AG10803 (cell line): ENCODE measurements around the gene SPACA5B.
"Not testable (repeated sequence)": the region's sequence is repeated elsewhere in the genome, so short reads cannot be mapped to it uniquely, and the experiment has no call there.

Experiments
- DNase-seq: peaks from one replicate; pipeline ENCODE4 v3.0.0; 2010; ENCODE audit warnings: low read depth
- H3K4me3 ChIP-seq: 2 replicates; pipeline ENCODE4 v1.5.1; 2011; ENCODE audit warnings: mild to moderate bottlenecking, low read length, control low read depth
- CTCF ChIP-seq: conservative IDR thresholded peaks from 2 replicates; pipeline ENCODE4 v1.5.1; 2011; ENCODE audit warnings: mild to moderate bottlenecking, low read length, control low read depth, inconsistent platforms

The SPACA5B gene

GRCh38 chrX:48130326-48130725 lies at the start of gene SPACA5B:
Gene SPACA5B, plus strand, starts transcription at chrX:48130626. Its CDS starts 62 bp downstream, at chrX:48130688.
- not testable (repeated sequence) for DNase-seq, H3K4me3 ChIP-seq

GRCh38 chrX:48083212-48083611 lies 47.2 kb upstream of the SPACA5B start:
- peak; percentile 37 for DNase-seq
- no peak overlapping the region for H3K4me3 ChIP-seq
- TF ChIP-seq CTCF: peak; percentile 60

- H3K4me3 ChIP-seq: no peak overlapping the region
- TF ChIP-seq CTCF: no peak
- no peak for DNase-seq
These were observed 46.7 kb upstream of the SPACA5B start for GRCh38 chrX:48083706-48084105.

- TF ChIP-seq CTCF: no peak
- no peak overlapping the region for H3K4me3 ChIP-seq
- DNase-seq: peak; percentile 11
These were observed 44.3 kb upstream of the SPACA5B start for GRCh38 chrX:48086082-48086481.

GRCh38 chrX:48090123-48090522 lies 40.3 kb upstream of the SPACA5B start:
- no peak overlapping the region for H3K4me3 ChIP-seq
- no peak for DNase-seq
- TF ChIP-seq CTCF: no peak

- not testable (repeated sequence) for H3K4me3 ChIP-seq, DNase-seq
These were observed 37.9 kb upstream of the SPACA5B start for GRCh38 chrX:48092558-48092957.

GRCh38 chrX:48101443-48101842 lies 29.0 kb upstream of the SPACA5B start:
- no peak for TF ChIP-seq CTCF
- no peak overlapping the region for H3K4me3 ChIP-seq
- no peak for DNase-seq

- DNase-seq: no peak
- no peak for TF ChIP-seq CTCF
- no peak overlapping the region for H3K4me3 ChIP-seq
These were observed 27.5 kb upstream of the SPACA5B start for GRCh38 chrX:48102874-48103374.
